ENCODE results near the gene RXRG.

DNA sequence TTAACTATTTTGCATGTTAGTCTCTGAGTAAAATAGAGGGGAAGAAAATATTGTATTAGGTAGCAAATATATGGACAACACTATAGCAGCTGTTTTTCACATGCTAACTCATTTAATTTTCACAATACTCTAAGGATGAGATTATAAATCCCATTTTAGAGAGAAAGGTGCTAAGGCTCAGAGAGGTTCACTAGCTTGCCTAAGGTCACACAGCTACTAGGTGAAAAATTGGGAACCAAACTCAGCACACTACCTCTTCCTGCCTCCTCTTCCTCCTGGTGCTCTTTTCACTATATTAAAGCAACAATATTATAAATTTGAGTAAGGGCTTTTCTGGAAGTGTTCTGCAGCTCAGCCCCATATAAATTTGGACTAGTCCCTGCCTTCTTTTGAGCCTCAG, 2.3 kb downstream of the RXRG start:
- TF ChIP-seq NFIC (IDR thresholded peaks at IDR 0.05; ENCODE audit: borderline replicate concordance) (no peak), SIN3A (IDR thresholded peaks at IDR 0.05; ENCODE audit: borderline replicate concordance, low read depth, low read length) (no peak), MAX (IDR thresholded peaks at IDR 0.05; ENCODE audit: low read depth) (no peak), FOXM1 (IDR thresholded peaks at IDR 0.05; ENCODE audit: low read depth) (no peak), YY1 (IDR thresholded peaks at IDR 0.05; ENCODE audit: low read depth) (no peak), POLR2AphosphoS5 (IDR thresholded peaks at IDR 0.05; ENCODE audit: low read depth, low read length) (no peak), TCF12 (IDR thresholded peaks at IDR 0.05) (no peak), SMC3 (IDR thresholded peaks at IDR 0.05; ENCODE audit: low read depth, low read length) (no peak), RFX5 (IDR thresholded peaks at IDR 0.05; ENCODE audit: low read length) (no peak), EP300 (IDR thresholded peaks at IDR 0.05; ENCODE audit: borderline replicate concordance in 1 of 2, low read depth in 1 of 2, low read length in 1 of 2) (no peak)
- TF ChIP-seq, protein P1, sequence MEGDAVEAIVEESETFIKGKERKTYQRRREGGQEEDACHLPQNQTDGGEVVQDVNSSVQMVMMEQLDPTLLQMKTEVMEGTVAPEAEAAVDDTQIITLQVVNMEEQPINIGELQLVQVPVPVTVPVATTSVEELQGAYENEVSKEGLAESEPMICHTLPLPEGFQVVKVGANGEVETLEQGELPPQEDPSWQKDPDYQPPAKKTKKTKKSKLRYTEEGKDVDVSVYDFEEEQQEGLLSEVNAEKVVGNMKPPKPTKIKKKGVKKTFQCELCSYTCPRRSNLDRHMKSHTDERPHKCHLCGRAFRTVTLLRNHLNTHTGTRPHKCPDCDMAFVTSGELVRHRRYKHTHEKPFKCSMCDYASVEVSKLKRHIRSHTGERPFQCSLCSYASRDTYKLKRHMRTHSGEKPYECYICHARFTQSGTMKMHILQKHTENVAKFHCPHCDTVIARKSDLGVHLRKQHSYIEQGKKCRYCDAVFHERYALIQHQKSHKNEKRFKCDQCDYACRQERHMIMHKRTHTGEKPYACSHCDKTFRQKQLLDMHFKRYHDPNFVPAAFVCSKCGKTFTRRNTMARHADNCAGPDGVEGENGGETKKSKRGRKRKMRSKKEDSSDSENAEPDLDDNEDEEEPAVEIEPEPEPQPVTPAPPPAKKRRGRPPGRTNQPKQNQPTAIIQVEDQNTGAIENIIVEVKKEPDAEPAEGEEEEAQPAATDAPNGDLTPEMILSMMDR (IDR thresholded peaks at IDR 0.05) = no peak
